ENCODE results near the gene FAM234A.
"Not testable (repeated sequence)": the region's sequence is repeated elsewhere in the genome, so short reads cannot be mapped to it uniquely, and the experiment has no call there.

Gene FAM234A

DNA sequence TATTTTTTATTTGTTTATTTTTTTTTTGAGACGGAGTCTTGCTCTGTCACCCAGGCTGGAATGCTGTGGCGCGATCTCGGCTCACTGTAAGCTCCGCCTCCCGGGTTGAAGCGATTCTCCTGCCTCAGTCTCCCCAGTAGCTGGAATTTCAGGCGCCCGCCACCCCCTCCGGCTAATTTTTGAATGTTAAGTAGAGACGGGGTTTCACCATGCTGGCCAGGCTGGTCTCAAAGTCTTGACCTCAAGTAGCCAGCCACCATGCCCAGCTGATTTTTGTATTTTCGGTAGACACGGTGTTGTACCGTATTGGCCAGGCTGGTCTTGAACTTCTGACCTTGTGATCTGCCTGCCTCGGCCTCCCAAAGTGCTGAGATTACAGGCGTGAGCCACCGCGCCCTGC is 4.3 kb upstream of the FAM234A start:
- DNase-seq (ENCODE audit: low spot score): not testable (repeated sequence)

DNA sequence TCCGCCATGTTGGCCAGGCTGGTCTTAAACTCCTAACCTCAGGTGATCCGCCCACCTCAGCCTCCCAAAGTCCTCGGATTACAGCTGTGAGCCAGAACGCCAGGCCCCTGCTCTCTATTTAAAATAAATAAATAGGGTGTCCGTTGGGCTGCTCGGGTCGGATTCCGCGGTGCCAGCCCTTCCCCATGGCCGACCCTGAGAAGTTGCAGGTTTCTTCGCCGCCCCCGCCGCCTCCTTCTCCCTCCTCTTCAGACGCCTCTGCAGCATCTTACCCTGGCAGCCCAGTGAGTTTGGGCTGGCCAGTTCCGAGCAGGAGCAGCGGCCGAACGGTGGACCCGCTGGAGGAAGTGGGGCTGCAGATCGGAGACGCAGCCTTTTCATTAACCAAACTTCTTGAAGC is 3.7 kb upstream of the FAM234A start:
- DNase-seq (ENCODE audit: low spot score): no peak

DNA sequence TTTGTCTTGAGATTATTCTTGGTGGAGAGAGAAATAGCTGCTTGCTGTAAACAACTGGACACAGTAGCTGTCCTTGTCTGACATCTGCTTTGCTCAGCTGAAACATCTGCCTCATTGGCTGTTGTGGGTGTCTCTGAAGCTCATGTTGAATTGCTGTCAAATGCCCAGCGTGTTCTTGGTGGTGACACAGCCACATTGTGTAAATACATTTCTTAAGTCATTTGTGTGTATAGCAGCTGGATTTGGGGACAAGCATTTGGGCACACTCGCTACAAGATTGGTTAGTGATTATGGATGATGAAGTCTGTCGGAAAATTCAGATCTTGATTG is 5.3 kb downstream of the FAM234A start:
- peak; percentile 36 for DNase-seq (ENCODE audit: low spot score)

- no peak for DNase-seq (ENCODE audit: low spot score)
These were observed 5.9 kb downstream of the FAM234A start for GRCh38 chr16:240559-240958.

GRCh38 chr16:242281-242680 is 7.7 kb downstream of the FAM234A start:
- no peak for DNase-seq (ENCODE audit: low spot score)

DNA sequence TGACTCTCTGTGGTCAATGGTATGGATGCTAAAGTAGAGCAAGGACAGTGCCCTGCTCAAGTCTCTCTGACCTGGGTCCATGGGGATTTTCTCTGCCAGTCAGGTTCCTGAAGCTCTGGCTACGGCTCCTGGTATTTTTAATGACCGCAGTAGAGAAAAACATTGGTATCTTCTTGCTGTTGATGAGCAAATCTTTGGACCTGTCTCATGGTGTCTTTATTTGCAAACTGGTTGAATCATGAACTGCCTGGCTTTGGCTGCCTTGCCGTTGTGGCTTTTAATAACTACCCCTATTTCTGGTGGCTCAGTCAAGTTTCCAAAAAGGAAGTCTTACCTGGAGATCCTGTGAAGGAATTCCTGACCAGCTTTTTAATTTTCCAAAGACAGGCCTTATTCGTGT is 8.7 kb downstream of the FAM234A start:
- DNase-seq (ENCODE audit: low spot score): no peak

DNA sequence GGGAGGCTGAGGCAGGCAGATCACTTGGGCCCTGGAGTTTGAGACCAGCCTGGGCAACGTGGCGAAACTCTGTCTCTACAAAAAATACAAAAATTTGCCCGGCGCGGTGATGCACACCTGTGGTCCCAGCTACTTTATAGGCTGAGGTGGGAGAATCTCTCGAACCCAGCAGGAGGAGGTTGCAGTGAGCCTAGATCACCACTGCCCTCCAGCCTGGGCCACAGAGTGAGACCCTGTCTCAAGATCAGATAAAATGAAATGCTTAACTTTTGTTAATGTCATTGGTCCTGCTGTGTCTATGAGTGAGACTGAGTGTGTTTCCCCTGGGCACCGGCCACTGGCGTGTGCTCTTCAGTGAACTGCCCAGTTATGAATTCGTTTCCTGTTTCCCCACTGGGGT is 10.5 kb downstream of the FAM234A start:
- no peak for DNase-seq (ENCODE audit: low spot score)

- no peak for DNase-seq (ENCODE audit: low spot score)
These were observed 12.4 kb downstream of the FAM234A start for GRCh38 chr16:247027-247426.

GRCh38 chr16:249431-249830 is 14.8 kb downstream of the FAM234A start:
- DNase-seq (ENCODE audit: low spot score): no peak

GRCh38 chr16:252366-253337 is 18.0 kb downstream of the FAM234A start:
- no peak for DNase-seq (ENCODE audit: low spot score)

DNA sequence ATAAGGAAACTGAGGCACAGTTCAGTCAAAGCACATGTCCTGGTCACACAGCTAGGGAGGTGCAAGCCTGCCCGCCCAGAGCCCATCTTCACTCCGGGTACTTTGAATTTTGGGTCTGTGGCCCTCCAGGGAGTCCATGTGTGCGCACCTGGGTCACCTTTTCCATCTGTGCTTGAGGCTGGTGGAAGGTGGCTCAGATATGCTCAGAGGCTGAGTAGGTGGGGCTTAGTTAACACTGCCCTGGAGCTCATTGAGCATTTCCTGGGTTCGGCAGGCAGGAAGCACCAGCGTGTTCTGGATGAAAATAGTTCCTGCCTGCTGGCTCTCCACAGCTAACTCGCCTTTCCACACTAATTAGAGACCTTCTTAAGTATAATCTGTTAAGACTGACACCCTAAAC is 19.2 kb downstream of the FAM234A start:
- no peak for DNase-seq (ENCODE audit: low spot score)

DNA sequence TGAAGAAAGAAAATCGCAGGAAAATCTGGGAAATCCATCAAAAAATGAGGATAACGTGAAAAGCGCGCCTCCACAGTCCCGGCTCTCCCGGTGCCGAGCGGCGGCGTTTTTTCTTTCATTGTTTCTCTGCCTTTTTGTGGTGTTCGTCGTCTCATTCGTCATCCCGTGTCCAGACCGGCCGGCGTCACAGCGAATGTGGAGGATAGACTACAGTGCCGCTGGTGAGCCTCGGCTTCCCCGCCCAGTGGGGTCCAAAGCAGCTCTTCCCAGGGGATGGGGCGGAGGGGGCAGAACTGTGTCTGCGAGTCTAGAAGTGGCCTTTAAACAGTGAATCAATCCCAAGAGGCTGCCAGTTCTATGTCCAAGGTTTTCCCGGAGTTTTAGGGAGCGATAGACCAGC is 19.8 kb downstream of the FAM234A start:
- no peak for DNase-seq (ENCODE audit: low spot score)

GRCh38 chr16:255183-255582 is 20.6 kb downstream of the FAM234A start:
- DNase-seq (ENCODE audit: low spot score): no peak

DNA sequence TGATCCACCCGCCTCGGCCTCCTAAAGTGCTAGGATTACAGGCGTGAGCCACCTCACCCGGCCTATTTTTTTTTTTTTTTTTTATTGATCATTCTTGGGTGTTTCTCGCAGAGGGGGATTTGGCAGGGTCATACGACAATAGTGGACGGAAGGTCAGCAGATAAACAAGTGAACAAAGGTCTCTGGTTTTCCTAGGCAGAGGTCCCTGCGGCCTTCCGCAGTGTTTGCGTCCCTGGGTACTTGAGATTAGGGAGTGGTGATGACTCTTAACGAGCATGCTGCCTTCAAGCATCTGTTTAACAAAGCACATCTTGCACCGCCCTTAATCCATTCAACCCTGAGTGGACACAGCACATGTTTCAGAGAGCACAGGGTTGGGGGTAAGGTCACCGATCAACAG is 23.5 kb downstream of the FAM234A start:
- DNase-seq (ENCODE audit: low spot score): not testable (repeated sequence)

DNA sequence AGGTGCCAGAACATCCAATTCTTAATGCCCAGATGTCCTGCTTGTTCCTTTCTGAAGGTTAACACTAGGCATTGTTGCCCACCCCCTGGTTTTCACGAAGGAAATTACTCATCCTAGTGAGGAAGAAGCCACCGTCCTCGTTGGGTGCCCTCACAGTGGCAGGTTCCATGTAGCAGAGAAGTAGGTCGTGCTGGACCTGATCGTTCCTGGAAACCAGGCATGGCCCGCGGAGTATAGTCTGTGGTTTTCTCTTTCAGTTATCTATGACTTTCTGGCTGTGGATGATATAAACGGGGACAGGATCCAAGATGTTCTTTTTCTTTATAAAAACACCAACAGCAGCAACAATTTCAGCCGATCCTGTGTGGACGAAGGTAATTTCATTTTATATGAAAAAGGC is 24.6 kb downstream of the FAM234A start:
- no peak for DNase-seq (ENCODE audit: low spot score)

DNA sequence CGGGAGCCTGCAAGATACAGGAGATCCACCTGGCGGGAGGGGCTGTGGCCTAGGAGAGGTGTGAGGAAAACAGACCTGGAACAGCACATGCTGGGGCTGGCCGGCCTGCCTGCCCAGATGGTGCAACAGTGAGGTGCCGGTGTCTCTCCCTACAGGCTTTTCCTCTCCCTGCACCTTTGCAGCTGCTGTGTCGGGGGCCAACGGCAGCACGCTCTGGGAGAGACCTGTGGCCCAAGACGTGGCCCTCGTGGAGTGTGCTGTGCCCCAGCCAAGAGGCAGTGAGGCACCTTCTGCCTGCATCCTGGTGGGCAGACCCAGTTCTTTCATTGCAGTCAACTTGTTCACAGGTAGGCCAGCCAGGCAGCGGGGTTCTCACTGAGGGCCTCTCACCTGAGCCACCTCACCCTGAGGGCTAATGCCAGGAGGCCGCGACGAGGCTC is 25.2 kb downstream of the FAM234A start:
- DNase-seq (ENCODE audit: low spot score): no peak

GRCh38 chr16:260326-260725 is 25.7 kb downstream of the FAM234A start:
- no peak for DNase-seq (ENCODE audit: low spot score)

DNA sequence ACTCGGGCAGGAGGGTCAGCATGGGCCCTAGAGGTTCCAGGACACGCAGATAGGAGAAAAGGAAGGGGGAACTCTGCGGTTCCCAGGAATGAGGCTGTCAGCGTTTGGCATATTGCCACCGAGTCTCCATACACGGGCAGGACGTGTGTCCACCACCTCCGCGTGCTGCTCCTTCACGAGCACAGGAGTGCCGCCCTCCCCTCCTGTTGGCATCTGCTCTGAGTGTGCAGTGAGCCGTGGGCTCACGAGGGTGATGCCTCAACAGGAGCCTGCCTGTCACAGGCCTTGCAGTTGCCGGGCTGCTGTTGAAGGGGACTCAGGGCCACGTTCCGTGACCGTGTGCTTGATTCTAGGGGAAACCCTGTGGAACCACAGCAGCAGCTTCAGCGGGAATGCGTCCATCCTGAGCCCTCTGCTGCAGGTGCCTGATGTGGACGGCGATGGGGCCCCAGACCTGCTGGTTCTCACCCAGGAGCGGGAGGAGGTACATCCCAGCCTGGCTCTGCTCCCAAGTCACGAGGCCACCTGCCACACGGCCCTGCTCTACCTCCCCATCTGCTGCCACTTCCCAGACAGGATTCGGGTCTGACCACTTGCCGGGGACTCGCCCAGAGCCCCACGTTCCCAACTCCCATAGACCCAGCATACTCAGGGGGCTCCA is 26.5 kb downstream of the FAM234A start:
- DNase-seq (ENCODE audit: low spot score): peak; percentile 3

GRCh38 chr16:262121-262745 is 27.6 kb downstream of the FAM234A start:
- DNase-seq (ENCODE audit: low spot score): no peak

- no peak for DNase-seq (ENCODE audit: low spot score)
These were observed 28.7 kb downstream of the FAM234A start for GRCh38 chr16:263182-263774.

DNA sequence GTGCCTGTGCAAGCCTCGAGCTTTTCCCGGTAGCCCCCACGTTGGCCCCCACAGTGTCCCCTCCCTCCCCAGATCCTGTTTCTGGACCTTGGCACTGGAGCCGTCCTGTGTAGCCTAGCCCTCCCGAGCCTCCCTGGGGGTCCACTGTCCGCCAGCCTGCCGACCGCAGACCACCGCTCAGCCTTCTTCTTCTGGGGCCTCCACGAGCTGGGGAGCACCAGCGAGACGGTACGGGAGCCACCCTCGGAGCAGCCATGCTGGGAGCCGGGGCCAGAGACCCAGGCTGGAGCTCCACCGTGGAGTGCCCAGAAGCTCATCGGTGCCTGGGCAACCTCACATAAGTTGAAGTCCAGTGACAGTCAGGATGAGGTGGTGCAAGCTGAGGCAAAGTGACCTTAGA is 29.3 kb downstream of the FAM234A start:
- no peak for DNase-seq (ENCODE audit: low spot score)

GRCh38 chr16:264440-264951 is 29.9 kb downstream of the FAM234A start:
- no peak for DNase-seq (ENCODE audit: low spot score)

Data from AG08396 (cell line).